PC-9 (cell line): ENCODE results near the gene TTC39A. TPM values are rescaled to one million over a fixed set of nuclear protein-coding genes. Genes with fewer than 3 reads are reported as not detected.

Experiments used
- BruUV-seq: library from RNA; stranded (reverse); fragments of 400-500 nt; replicated peaks from 2 replicates; lab custom pipeline; 2021; lab: Mats Ljungman, UMichigan
- CTCF ChIA-PET: fragments of 300-600 bp; sonication (Branson Sonifier 250); formaldehyde crosslinking; loops from one replicate; lab custom pipeline; 2022; ENCODE audit warnings: antibody characterized with exemption; lab: Charles Lee
- POLR2A ChIA-PET: fragments of 300-600 bp; sonication (Branson Sonifier 250); formaldehyde crosslinking; loops from one replicate; lab custom pipeline; 2022; ENCODE audit warnings: antibody characterized with exemption; ENCODE audit not compliant: unreplicated experiment; lab: Charles Lee
- DNase-seq, 2 experiments: peaks; one replicate each; pipeline versions ENCODE4 v3.0.0 to v3.0.0-alpha.2; 2015 to 2022; ENCODE audit warnings: mixed read lengths in 1 of 2
- H2AFZ ChIP-seq: fragments of 200-600 bp; sonication (generic); 2 replicates; pipeline ENCODE4 v1.8.1; 2017; ENCODE audit warnings: antibody characterized with exemption
- H3F3A ChIP-seq: fragments of 200-600 bp; sonication (generic); 2 replicates; pipeline ENCODE4 v1.8.1; 2017; ENCODE audit warnings: antibody characterized with exemption, mild to moderate bottlenecking, low read depth; ENCODE audit not compliant: insufficient read depth
- H3K27ac ChIP-seq: fragments of 200-600 bp; sonication (generic); 2 replicates; pipeline ENCODE4 v1.6.1; 2016; ENCODE audit warnings: mixed run types
- H3K27me3 ChIP-seq: fragments of 200-600 bp; sonication (generic); 2 replicates; pipeline ENCODE4 v1.6.1; 2016; ENCODE audit warnings: low read depth, mixed run types; ENCODE audit not compliant: insufficient read depth
- H3K36me3 ChIP-seq: fragments of 200-600 bp; sonication (generic); 2 replicates; pipeline ENCODE4 v1.6.1; 2016; ENCODE audit warnings: low read depth, mixed run types
- H3K4me1 ChIP-seq: fragments of 200-600 bp; sonication (generic); replicated peaks from 2 replicates; pipeline ENCODE4 v1.6.1; 2016; ENCODE audit warnings: mixed run types; ENCODE audit not compliant: insufficient read depth
- H3K4me2 ChIP-seq: fragments of 200-600 bp; sonication (generic); 2 replicates; pipeline ENCODE4 v1.6.1; 2017; ENCODE audit warnings: mixed run types
- H3K4me3 ChIP-seq: fragments of 200-600 bp; sonication (generic); 2 replicates; pipeline ENCODE4 v1.6.1; 2016; ENCODE audit warnings: mixed run types
- H3K79me2 ChIP-seq: fragments of 200-600 bp; sonication (generic); 2 replicates; pipeline ENCODE4 v1.6.1; 2017; ENCODE audit warnings: low read depth, mixed run types
- H3K9me2 ChIP-seq: fragments of 200-600 bp; sonication (generic); 2 replicates; pipeline ENCODE4 v1.8.1; 2017; ENCODE audit warnings: mild to moderate bottlenecking; ENCODE audit not compliant: insufficient read depth
- H3K9me3 ChIP-seq: fragments of 200-600 bp; sonication (generic); 2 replicates; pipeline ENCODE4 v1.8.1; 2016; ENCODE audit warnings: low read depth; ENCODE audit not compliant: insufficient read depth
- H4K20me1 ChIP-seq: fragments of 200-600 bp; sonication (generic); 2 replicates; pipeline ENCODE4 v1.8.1; 2017; ENCODE audit not compliant: insufficient read depth
- CTCF ChIP-seq: fragments of 200-600 bp; sonication (generic); conservative IDR thresholded peaks from 2 replicates; pipeline ENCODE4 v1.6.1; 2017; ENCODE audit warnings: mixed run types, antibody characterized with exemption, mild to moderate bottlenecking, moderate library complexity
- EZH2 ChIP-seq: fragments of 200-600 bp; sonication (generic); IDR thresholded peaks from 2 replicates; pipeline ENCODE4 v1.8.0; 2017; ENCODE audit warnings: antibody characterized with exemption, low read depth
- intact Hi-C: fragments of 100-400 bp; cut with micrococcal nuclease; formaldehyde crosslinking; loops from one replicate; pipeline ENCODE4 v1.10.0; 2022; ENCODE audit not compliant: unreplicated experiment
- total RNA-seq: library from RNA; stranded (reverse); gene quantifications from 2 replicates; pipeline ENCODE4 v1.2.3, GENCODE V29; 2021

The TTC39A gene
- total RNA-seq, 1 experiment from 2014 or later: 7.3 TPM

GRCh38 chr1:51303315-51303714 is 27.0 kb downstream of the TTC39A start:
- Histone ChIP-seq H3K4me3 (no peak overlapping the region), H3K27ac (no peak overlapping the region), H3K36me3 (no peaks in the 10 kb centered on the region), H3K27me3 (no peaks in the 10 kb centered on the region), H3K4me2 (no peak overlapping the region), H3F3A (no peaks in the 10 kb centered on the region), H3K9me3 (no peaks in the 10 kb centered on the region), H4K20me1 (no peaks in the 10 kb centered on the region), H2AFZ (no peak overlapping the region), H3K79me2 (no peaks in the 10 kb centered on the region), H3K4me1 (no peaks in the 10 kb centered on the region), H3K9me2 (no peaks in the 10 kb centered on the region)
- intact Hi-C loops: no loop called here
- POLR2A ChIA-PET: no interaction called here
- TF ChIP-seq CTCF: no peak
- DNase-seq: no peak
- CTCF ChIA-PET: no interaction called here
- no TSS peak for BruUV-seq

- ChIA-PET POLR2A (no interaction called here), CTCF (no interaction called here)
- Histone ChIP-seq H3F3A (no peaks in the 10 kb centered on the region), H3K4me2 (no peak overlapping the region), H3K36me3 (no peaks in the 10 kb centered on the region), H3K27ac (no peak overlapping the region), H3K4me3 (no peak overlapping the region), H3K9me3 (no peaks in the 10 kb centered on the region), H2AFZ (no peak overlapping the region), H3K27me3 (no peaks in the 10 kb centered on the region), H3K9me2 (no peaks in the 10 kb centered on the region), H3K4me1 (no peaks in the 10 kb centered on the region), H4K20me1 (no peaks in the 10 kb centered on the region), H3K79me2 (no peaks in the 10 kb centered on the region)
- intact Hi-C loops: no loop called here
- no peak for TF ChIP-seq EZH2
- no TSS peak for BruUV-seq
- no peak for DNase-seq
Observed at GRCh38 chr1:51302746-51303145, 27.6 kb downstream of the TTC39A start.

- H3K27me3 ChIP-seq: no peaks in the 10 kb centered on the region
- POLR2A ChIA-PET: no interaction called here
Observed at GRCh38 chr1:51302270-51302669, 28.1 kb downstream of the TTC39A start.

More at GRCh38 chr1:51302270-51302669, 28.1 kb downstream of the TTC39A start:
- no peaks in the 10 kb centered on the region for H3K9me2 ChIP-seq
- H3K36me3 ChIP-seq: no peaks in the 10 kb centered on the region
- no peaks in the 10 kb centered on the region for H3K79me2 ChIP-seq
- no TSS peak for BruUV-seq
- H3F3A ChIP-seq: no peaks in the 10 kb centered on the region
- intact Hi-C loops: no loop called here
- no peak overlapping the region for H3K27ac ChIP-seq
- no peak for DNase-seq
- CTCF ChIA-PET: no interaction called here
- no peaks in the 10 kb centered on the region for H3K9me3 ChIP-seq
- no peaks in the 10 kb centered on the region for H4K20me1 ChIP-seq
- H3K4me2 ChIP-seq: no peak overlapping the region
- H2AFZ ChIP-seq: no peak overlapping the region
- H3K4me3 ChIP-seq: no peak overlapping the region
- TF ChIP-seq CTCF (no peak), EZH2 (no peak)
- no peaks in the 10 kb centered on the region; the same call in 1 of the 2 replicates for H3K4me1 ChIP-seq
